Mesenchymal stem cell (in vitro differentiated cells and primary cell): ENCODE data around the gene TMEM126B.
"Not testable (repeated sequence)": the region's sequence is repeated elsewhere in the genome, so short reads cannot be mapped to it uniquely, and the experiment has no call there.

ENCODE experiments used
- DNase-seq: peaks from one replicate; pipeline ENCODE4 v3.0.0-alpha.2; 2013
- H2AFZ ChIP-seq: one replicate; pipeline ENCODE4 v1.6.1; 2013; ENCODE audit warnings: low read depth, mild to moderate bottlenecking, control low read depth, inconsistent platforms, low read length, moderate library complexity
- H2AK5ac ChIP-seq: 2 replicates; pipeline ENCODE4 v1.6.1; 2013; ENCODE audit warnings: low read length, moderate library complexity, mild to moderate bottlenecking, inconsistent platforms; ENCODE audit not compliant: severe bottlenecking
- H2BK120ac ChIP-seq: one replicate; pipeline ENCODE4 v1.6.1; 2013; ENCODE audit warnings: low read depth, mild to moderate bottlenecking, inconsistent platforms, low read length, moderate library complexity
- H2BK12ac ChIP-seq, 2 experiments: one replicate each; pipeline ENCODE4 v1.6.1; 2013; ENCODE audit warnings: inconsistent platforms in 2 of 2, low read length in 2 of 2, mild to moderate bottlenecking in 2 of 2, moderate library complexity in 2 of 2, control low read depth in 1 of 2
- H2BK15ac ChIP-seq: one replicate; pipeline ENCODE4 v1.6.1; 2013; ENCODE audit warnings: mild to moderate bottlenecking, low read depth, inconsistent platforms; ENCODE audit not compliant: poor library complexity, severe bottlenecking
- H2BK5ac ChIP-seq: 2 replicates; pipeline ENCODE4 v1.6.1; 2013; ENCODE audit warnings: low read depth, mild to moderate bottlenecking, low read length, control low read depth, inconsistent platforms; ENCODE audit not compliant: poor library complexity, severe bottlenecking
- H3K14ac ChIP-seq, 2 experiments: one replicate each; pipeline ENCODE4 v1.6.1; 2013; ENCODE audit warnings: inconsistent platforms in 2 of 2, low read length in 2 of 2, control low read depth in 1 of 2, mild to moderate bottlenecking in 1 of 2, moderate library complexity in 1 of 2
- H3K18ac ChIP-seq, 2 experiments: one replicate each; pipeline ENCODE4 v1.6.1; 2013; ENCODE audit warnings: inconsistent platforms in 2 of 2, low read length in 2 of 2, control low read depth in 1 of 2, low read depth in 1 of 2, mild to moderate bottlenecking in 1 of 2
- H3K23ac ChIP-seq, 2 experiments: one replicate each; pipeline ENCODE4 v1.6.1; 2013; ENCODE audit warnings: inconsistent platforms in 2 of 2, low read length in 2 of 2, mild to moderate bottlenecking in 2 of 2, moderate library complexity in 2 of 2, control low read depth in 1 of 2
- H3K27ac ChIP-seq: 2 replicates; pipeline ENCODE4 v1.5.1; 2013; ENCODE audit warnings: mild to moderate bottlenecking, moderate library complexity, low read length, control low read depth, inconsistent platforms; ENCODE audit not compliant: poor library complexity, severe bottlenecking
- H3K27me3 ChIP-seq, 2 experiments: 2 replicates each; pipeline versions ENCODE4 v1.6.1 to v1.7.0; 2013; ENCODE audit warnings: low read length in 2 of 2, mild to moderate bottlenecking in 2 of 2, moderate library complexity in 2 of 2, control low read depth in 1 of 2, inconsistent platforms in 1 of 2; ENCODE audit not compliant: control insufficient read depth in 1 of 2, insufficient read depth in 1 of 2
- H3K36me3 ChIP-seq, 2 experiments: 2 replicates each; pipeline versions ENCODE4 v1.6.1 to v1.7.0; 2013; ENCODE audit warnings: low read length in 2 of 2, control low read depth in 1 of 2, inconsistent platforms in 1 of 2, low read depth in 1 of 2, mild to moderate bottlenecking in 1 of 2; ENCODE audit not compliant: insufficient read depth in 2 of 2, control insufficient read depth in 1 of 2
- H3K4ac ChIP-seq, 2 experiments: one replicate each; pipeline ENCODE4 v1.6.1; 2013; ENCODE audit warnings: inconsistent platforms in 2 of 2, low read length in 2 of 2, mild to moderate bottlenecking in 2 of 2, moderate library complexity in 2 of 2, control low read depth in 1 of 2, low read depth in 1 of 2
- H3K4me1 ChIP-seq: 2 replicates; pipeline ENCODE4 v1.6.1; 2013; ENCODE audit warnings: low read depth, low read length, control low read depth; ENCODE audit not compliant: control insufficient read depth, insufficient read depth
- H3K4me2 ChIP-seq: 2 replicates; pipeline ENCODE4 v1.6.1; 2013; ENCODE audit warnings: low read length, mild to moderate bottlenecking, inconsistent platforms; ENCODE audit not compliant: poor library complexity, severe bottlenecking
- H3K4me3 ChIP-seq, 2 experiments: 2 replicates each; pipeline versions ENCODE4 v1.5.1 to v1.7.0; 2013; ENCODE audit warnings: low read length in 2 of 2, mild to moderate bottlenecking in 2 of 2, control low read depth in 1 of 2, low read depth in 1 of 2; ENCODE audit not compliant: insufficient read depth in 1 of 2
- H3K79me1 ChIP-seq: replicated peaks from 2 replicates; pipeline ENCODE4 v1.6.1; 2013; ENCODE audit warnings: mild to moderate bottlenecking, control low read depth, low read length, inconsistent platforms; ENCODE audit not compliant: poor library complexity, severe bottlenecking
- H3K9ac ChIP-seq: 2 replicates; pipeline ENCODE4 v1.7.0; 2013; ENCODE audit warnings: mild to moderate bottlenecking, low read length, moderate library complexity
- H3K9me3 ChIP-seq: 2 replicates; pipeline ENCODE4 v1.7.0; 2013; ENCODE audit warnings: mild to moderate bottlenecking, low read length; ENCODE audit not compliant: control insufficient read depth
- H4K8ac ChIP-seq: one replicate; pipeline ENCODE4 v1.6.1; 2013; ENCODE audit warnings: inconsistent platforms, mild to moderate bottlenecking, low read length, moderate library complexity
- H4K91ac ChIP-seq: one replicate; pipeline ENCODE4 v1.6.1; 2013; ENCODE audit warnings: mild to moderate bottlenecking, low read length, inconsistent platforms
- WGBS: methylation state at CpG from one replicate; pipeline ENCODE4 v1.1.7; 2013; ENCODE audit warnings: mixed read lengths; 5-methylcytosine and 5-hydroxymethylcytosine counted together

Gene TMEM126B

GRCh38 chr11:85603220-85603619 lies 25.2 kb upstream of the TMEM126B start:
- H3K36me3 ChIP-seq = no peaks in the 10 kb centered on the region
- no peaks in the 10 kb centered on the region for H3K27me3 ChIP-seq
- H3K14ac ChIP-seq = no peak overlapping the region
- no peak overlapping the region for H3K27ac ChIP-seq
- H3K4ac ChIP-seq = no peak overlapping the region
- H4K8ac ChIP-seq = no peak overlapping the region
- H3K18ac ChIP-seq = no peak overlapping the region
- no peak overlapping the region for H3K9ac ChIP-seq
- H2AFZ ChIP-seq = no peak overlapping the region
- no peaks in the 10 kb centered on the region for H3K9me3 ChIP-seq
- no peak overlapping the region for H2BK15ac ChIP-seq
- H4K91ac ChIP-seq = no peak overlapping the region
- H3K79me1 ChIP-seq = no peaks in the 10 kb centered on the region
- no peak overlapping the region for H3K23ac ChIP-seq
- no peak overlapping the region for H3K4me2 ChIP-seq
- no peak overlapping the region for H3K4me3 ChIP-seq
- H2BK120ac ChIP-seq = no peak overlapping the region
- DNase-seq = no peak
- H2BK5ac ChIP-seq = no peak overlapping the region
- H2AK5ac ChIP-seq = no peak overlapping the region
- 84% methylated on average over 4 of the region's 4 CpGs for WGBS
- H2BK12ac ChIP-seq = no peak overlapping the region
- no peaks in the 10 kb centered on the region for H3K4me1 ChIP-seq

GRCh38 chr11:85606237-85606636 lies 22.2 kb upstream of the TMEM126B start:
- H2BK15ac ChIP-seq, DNase-seq, H3K14ac ChIP-seq, H3K4me3 ChIP-seq, H2BK12ac ChIP-seq, H3K18ac ChIP-seq, H4K8ac ChIP-seq, H4K91ac ChIP-seq, H3K36me3 ChIP-seq, H2BK5ac ChIP-seq, H2BK120ac ChIP-seq, H3K9ac ChIP-seq, H3K27ac ChIP-seq, H3K23ac ChIP-seq, H3K79me1 ChIP-seq, H3K4me1 ChIP-seq, H3K27me3 ChIP-seq, H2AFZ ChIP-seq, H3K4me2 ChIP-seq, H2AK5ac ChIP-seq, H3K9me3 ChIP-seq, H3K4ac ChIP-seq: not testable (repeated sequence)
- 100% methylated on average over 3 of the region's 3 CpGs for WGBS

GRCh38 chr11:85608621-85609020 lies 19.8 kb upstream of the TMEM126B start:
- H4K8ac ChIP-seq, H4K91ac ChIP-seq, H3K79me1 ChIP-seq, H3K18ac ChIP-seq, H2AFZ ChIP-seq, H3K4me1 ChIP-seq, H3K9ac ChIP-seq, H2BK5ac ChIP-seq, H3K23ac ChIP-seq, H3K27ac ChIP-seq, H3K14ac ChIP-seq, H3K4ac ChIP-seq, H2BK15ac ChIP-seq, H2AK5ac ChIP-seq, DNase-seq, H3K27me3 ChIP-seq, H3K36me3 ChIP-seq, H2BK120ac ChIP-seq, H3K4me3 ChIP-seq, H2BK12ac ChIP-seq, H3K9me3 ChIP-seq, H3K4me2 ChIP-seq: not testable (repeated sequence)

- not testable (repeated sequence) for H2BK12ac ChIP-seq, H3K36me3 ChIP-seq, H3K27me3 ChIP-seq, H3K23ac ChIP-seq, H4K91ac ChIP-seq, H3K14ac ChIP-seq, H2BK120ac ChIP-seq, H3K9ac ChIP-seq, H3K9me3 ChIP-seq, H3K4me3 ChIP-seq, H3K4ac ChIP-seq, H3K27ac ChIP-seq, DNase-seq, H3K4me1 ChIP-seq, H2BK15ac ChIP-seq, H3K4me2 ChIP-seq, H3K79me1 ChIP-seq, H3K18ac ChIP-seq, H2BK5ac ChIP-seq, H2AFZ ChIP-seq, H2AK5ac ChIP-seq, H4K8ac ChIP-seq
- WGBS = 72% methylated on average over 2 of the region's 2 CpGs
Observed at GRCh38 chr11:85609286-85609685, 19.1 kb upstream of the TMEM126B start.
